Smooth muscle cell (in vitro differentiated cells): ENCODE data around the gene GMEB2. TPM values are rescaled to one million over a fixed set of nuclear protein-coding genes. Genes with fewer than 3 reads are reported as not detected.

Source experiments
- DNase-seq: peaks from one replicate; lab custom pipeline; 2025; ENCODE audit not compliant: unreplicated experiment; lab: John Stamatoyannopoulos, UW
- H2AFZ ChIP-seq: fragments of 200-600 bp; sonication (generic); 2 replicates; pipeline ENCODE4 v1.6.0; 2016; ENCODE audit warnings: antibody characterized with exemption, low read depth, mild to moderate bottlenecking
- H3F3A ChIP-seq: fragments of 200-600 bp; sonication (generic); 2 replicates; pipeline ENCODE4 v1.6.0; 2017; ENCODE audit warnings: antibody characterized with exemption, low read depth
- H3K27ac ChIP-seq: fragments of 200-600 bp; sonication (generic); 2 replicates; pipeline ENCODE4 v1.5.1; 2016; ENCODE audit warnings: low read depth, mild to moderate bottlenecking
- H3K27me3 ChIP-seq: fragments of 200-600 bp; sonication (generic); 2 replicates; pipeline ENCODE4 v1.6.1; 2016; ENCODE audit warnings: low read depth, mild to moderate bottlenecking
- H3K36me3 ChIP-seq: fragments of 200-600 bp; sonication (generic); 2 replicates; pipeline ENCODE4 v1.5.1; 2016; ENCODE audit warnings: low read depth
- H3K4me1 ChIP-seq: fragments of 200-600 bp; sonication (generic); 2 replicates; pipeline ENCODE4 v1.5.1; 2016; ENCODE audit warnings: low read depth
- H3K4me2 ChIP-seq: fragments of 200-600 bp; sonication (generic); 2 replicates; pipeline ENCODE4 v1.6.0; 2016; ENCODE audit warnings: mild to moderate bottlenecking
- H3K4me3 ChIP-seq: fragments of 200-600 bp; sonication (generic); 2 replicates; pipeline ENCODE4 v1.5.1; 2016; ENCODE audit warnings: mild to moderate bottlenecking
- H3K79me2 ChIP-seq: fragments of 200-600 bp; sonication (generic); 2 replicates; pipeline ENCODE4 v1.6.0; 2016; ENCODE audit warnings: low read depth, mild to moderate bottlenecking
- H3K9ac ChIP-seq: fragments of 200-600 bp; sonication (generic); 2 replicates; pipeline ENCODE4 v1.6.0; 2016; ENCODE audit warnings: low read depth
- H3K9me3 ChIP-seq: fragments of 200-600 bp; sonication (generic); replicated peaks from 2 replicates; pipeline ENCODE4 v1.5.1; 2016; ENCODE audit warnings: low read depth
- H4K20me1 ChIP-seq: fragments of 200-600 bp; sonication (generic); 2 replicates; pipeline ENCODE4 v1.6.0; 2016; ENCODE audit warnings: low read depth
- CTCF ChIP-seq: fragments of 200-600 bp; sonication (generic); IDR thresholded peaks from 2 replicates; pipeline ENCODE4 v1.5.1; 2017; ENCODE audit warnings: borderline replicate concordance, mild to moderate bottlenecking, antibody characterized with exemption; ENCODE audit not compliant: insufficient read depth, poor library complexity, severe bottlenecking
- WGBS: methylation state at CpG from one replicate; pipeline ENCODE4 v1.1.7; 2016; ENCODE audit warnings: low lambda C conversion rate; 5-methylcytosine and 5-hydroxymethylcytosine counted together
- polyA plus RNA-seq: library from polyadenylated mRNA; unstranded; fragments of >200 nt; fragmentation: Nextera tagmentation; extraction: Ambion mirVana; gene quantifications from 2 replicates; pipeline ENCODE4 v1.2.1, GENCODE V29; 2016
- total RNA-seq: library from RNA; depleted of rRNA; stranded (reverse); fragments of >200 nt; gene quantifications from 2 replicates; pipeline ENCODE4 v1.2.3, GENCODE V29; 2014

GMEB2 gene
- total and polyA plus RNA-seq, 2 experiments from 2014 or later = 8.9 to 11.3 TPM

GRCh38 chr20:63547725-63548480 is 79.0 kb downstream of the GMEB2 start, which contains the start of gene SRMS:
TSS of gene SRMS (minus strand) at chr20:63547749. CDS start at chr20:63547463, 286 bp downstream.
- Histone ChIP-seq H3K27me3 (no peaks in the 10 kb centered on the region), H3K9me3 (no peaks in the 10 kb centered on the region), H3K79me2 (no peaks in the 10 kb centered on the region), H3K9ac (no peak within 1 kb of the TSS), H4K20me1 (no peaks in the 10 kb centered on the region), H2AFZ (no peak within 1 kb of the TSS), H3F3A (peaks cover 7% of the 10 kb centered on the region), H3K36me3 (no peaks in the 10 kb centered on the region), H3K4me2 (no peak within 1 kb of the TSS), H3K4me3 (no peak within 1 kb of the TSS), H3K4me1 (no peaks in the 10 kb centered on the region), H3K27ac (no peak within 1 kb of the TSS)
- DNase-seq = no peak
- 69% methylated on average over 28 of the region's 35 CpGs for WGBS
- TF ChIP-seq CTCF = no peak

GRCh38 chr20:63546956-63547724 is 79.8 kb downstream of the GMEB2 start:
- no peak overlapping the region for H3K27ac ChIP-seq
- no peaks in the 10 kb centered on the region for H3K4me1 ChIP-seq
- no peak for TF ChIP-seq CTCF
- no peaks in the 10 kb centered on the region for H4K20me1 ChIP-seq
- no peak overlapping the region for H3K4me2 ChIP-seq
- WGBS = 84% methylated on average over 56 of the region's 58 CpGs
- no peaks in the 10 kb centered on the region for H3K36me3 ChIP-seq
- no peaks in the 10 kb centered on the region for H3F3A ChIP-seq
- H2AFZ ChIP-seq = no peak overlapping the region
- H3K4me3 ChIP-seq = no peak overlapping the region
- DNase-seq = no peak
- H3K9ac ChIP-seq = no peak overlapping the region
- no peaks in the 10 kb centered on the region for H3K79me2 ChIP-seq
- no peaks in the 10 kb centered on the region for H3K9me3 ChIP-seq
- no peaks in the 10 kb centered on the region for H3K27me3 ChIP-seq

GRCh38 chr20:63546256-63546955 is 80.5 kb downstream of the GMEB2 start:
- no peak overlapping the region for H3K9ac ChIP-seq
- H2AFZ ChIP-seq = no peak overlapping the region
- no peaks in the 10 kb centered on the region for H3K9me3 ChIP-seq
- no peak for TF ChIP-seq CTCF
- no peak for DNase-seq
- H4K20me1 ChIP-seq = no peaks in the 10 kb centered on the region
- no peaks in the 10 kb centered on the region for H3K79me2 ChIP-seq
- H3F3A ChIP-seq = no peaks in the 10 kb centered on the region
- no peaks in the 10 kb centered on the region for H3K4me1 ChIP-seq
- H3K27me3 ChIP-seq = no peaks in the 10 kb centered on the region
- H3K27ac ChIP-seq = no peak overlapping the region
- 93% methylated on average over 16 of the region's 20 CpGs for WGBS
- H3K4me2 ChIP-seq = no peak overlapping the region
- H3K4me3 ChIP-seq = no peak overlapping the region
- no peaks in the 10 kb centered on the region for H3K36me3 ChIP-seq
